Uterus (tissue), 4 donors: ENCODE data around the gene CAPG. TPM values are rescaled to one million over a fixed set of nuclear protein-coding genes. Genes with fewer than 3 reads are reported as not detected.

Source experiments
- small RNA-seq: library from RNA; depleted of rRNA; stranded (forward); fragments of <200 nt; gene quantifications from one replicate; pipeline ENCODE3, GENCODE V24; 2016
- total RNA-seq, 4 donors: library from RNA; depleted of rRNA in 3 of 4; stranded (reverse); fragments of >200 nt in 3 of 4; gene quantifications; one replicate each; pipeline versions ENCODE4 v1.1.0 to v1.2.4, GENCODE V29; 2014 to 2023
- donor health status: DM: yes; HTN: yes; CAD: no.

CAPG gene
- total RNA-seq, 4 donors from 2014 or later: 12.3 to 114 (median 65.2) TPM

Small RNAs within 50 kb of the gene (small RNA-seq; reads per million reads assigned to genes)
- gene AC062037.1 (not detected), gene AC062037.2 (not detected), gene RF00019 (not detected), gene RN7SL113P (not detected), gene RN7SL251P (not detected)

Other genes starting within 250 kb of the CAPG start
- 100 to 1,000 TPM in 1 of 4 donors, 10 to 100 TPM in 3; 62.0 to 106 (median 89.4) TPM for gene TGOLN2, start 82.4 kb downstream of the CAPG start, total RNA-seq
- gene RETSAT, start 55.8 kb downstream of the CAPG start, total RNA-seq: 10 to 100 TPM; 28.0 to 34.1 (median 31.9) TPM
- gene ELMOD3, start 55.6 kb downstream of the CAPG start, total RNA-seq: 10 to 100 TPM; 12.8 to 45.3 (median 21.0) TPM
- gene SH2D6, start 8.3 kb upstream of the CAPG start, total RNA-seq: not detected
- gene MAT2A, start 128.8 kb upstream of the CAPG start, total RNA-seq: 100 to 1,000 TPM in 3 of 4 donors, 10 to 100 TPM in 1; 77.1 to 249 (median 108) TPM
- gene GGCX, start 151.1 kb upstream of the CAPG start, total RNA-seq: 10 to 100 TPM; 14.1 to 54.1 (median 37.9) TPM
- 10 to 100 TPM in 1 of 4 donors, 1 to 10 TPM in 2, not detected in 1; 1.3 to 12.3 (median 5.2) TPM for gene VAMP8, start 167.2 kb upstream of the CAPG start, total RNA-seq
- 100 to 1,000 TPM in 2 of 4 donors, 10 to 100 TPM in 2; 25.6 to 197 (median 99.5) TPM for gene VAMP5, start 174.1 kb upstream of the CAPG start, total RNA-seq
- 100 to 1,000 TPM in 2 of 4 donors, 10 to 100 TPM in 2; 53.0 to 362 (median 175) TPM for gene RNF181, start 185.4 kb upstream of the CAPG start, total RNA-seq
- 10 to 100 TPM in 1 of 4 donors, 1 to 10 TPM in 2, not detected in 1; 2.6 to 24.1 (median 7.8) TPM for gene TMEM150A, start 192.3 kb upstream of the CAPG start, total RNA-seq
- 10 to 100 TPM; 19.0 to 44.8 (median 28.2) TPM for gene C2orf68, start 201.7 kb upstream of the CAPG start, total RNA-seq
- 100 to 1,000 TPM in 2 of 4 donors, 10 to 100 TPM in 2; 38.6 to 215 (median 106) TPM for gene USP39, start 205.8 kb upstream of the CAPG start, total RNA-seq